ENCODE data around the gene SERAC1.
"Not testable (repeated sequence)": the region's sequence is repeated elsewhere in the genome, so short reads cannot be mapped to it uniquely, and the experiment has no call there.

Gene SERAC1

GRCh38 chr6:158174514-158174913 lies 6.5 kb upstream of the SERAC1 start:
- FAIRE-seq (no peak), DNase-seq (ENCODE audit: low spot score) (peak; percentile 49)

- FAIRE-seq (no peak), DNase-seq (ENCODE audit: low spot score) (no peak)
Observed at GRCh38 chr6:158174024-158174423, 6.0 kb upstream of the SERAC1 start.

GRCh38 chr6:158172001-158172400 lies 3.9 kb upstream of the SERAC1 start:
- FAIRE-seq = no peak
- DNase-seq (ENCODE audit: low spot score) = no peak

- FAIRE-seq (no peak), DNase-seq (ENCODE audit: low spot score) (peak; percentile 47)
Observed at GRCh38 chr6:158170656-158171081, 2.6 kb upstream of the SERAC1 start.

- FAIRE-seq; DNase-seq (ENCODE audit: low spot score): not testable (repeated sequence)
Observed at GRCh38 chr6:158169634-158170033, 1.6 kb upstream of the SERAC1 start.

GRCh38 chr6:158165919-158166416 lies 2.1 kb downstream of the SERAC1 start:
- DNase-seq (ENCODE audit: low spot score) = no peak
- no peak for FAIRE-seq

GRCh38 chr6:158164579-158165170 lies 3.4 kb downstream of the SERAC1 start:
- FAIRE-seq = no peak
- no peak for DNase-seq (ENCODE audit: low spot score)

- DNase-seq (ENCODE audit: low spot score) (no peak), FAIRE-seq (no peak)
Observed at GRCh38 chr6:158161566-158162254, 6.4 kb downstream of the SERAC1 start.

GRCh38 chr6:158160932-158161539 lies 7.0 kb downstream of the SERAC1 start:
- no peak for FAIRE-seq
- DNase-seq (ENCODE audit: low spot score) = no peak

- FAIRE-seq (no peak), DNase-seq (ENCODE audit: low spot score) (no peak)
Observed at GRCh38 chr6:158158748-158159147, 9.3 kb downstream of the SERAC1 start.

GRCh38 chr6:158158123-158158522 lies 9.9 kb downstream of the SERAC1 start:
- FAIRE-seq = no peak
- DNase-seq (ENCODE audit: low spot score) = no peak

GRCh38 chr6:158157064-158157764 lies 10.8 kb downstream of the SERAC1 start:
- DNase-seq (ENCODE audit: low spot score) (no peak), FAIRE-seq (no peak)

GRCh38 chr6:158154816-158155215 lies 13.2 kb downstream of the SERAC1 start:
- FAIRE-seq = no peak
- DNase-seq (ENCODE audit: low spot score) = no peak

GRCh38 chr6:158153576-158153975 lies 14.5 kb downstream of the SERAC1 start:
- no peak for DNase-seq (ENCODE audit: low spot score)
- FAIRE-seq = no peak

- FAIRE-seq (peak; percentile 35), DNase-seq (ENCODE audit: low spot score) (no peak)
Observed at GRCh38 chr6:158152659-158153058, 15.4 kb downstream of the SERAC1 start.

GRCh38 chr6:158152025-158152424 lies 16.0 kb downstream of the SERAC1 start:
- not testable (repeated sequence) for DNase-seq (ENCODE audit: low spot score); FAIRE-seq

- no peak for FAIRE-seq
- DNase-seq (ENCODE audit: low spot score) = no peak
Observed at GRCh38 chr6:158150701-158151100, 17.4 kb downstream of the SERAC1 start.

GRCh38 chr6:158149641-158150040 lies 18.4 kb downstream of the SERAC1 start:
- DNase-seq (ENCODE audit: low spot score) (no peak), FAIRE-seq (no peak)

GRCh38 chr6:158143700-158144099 lies 24.4 kb downstream of the SERAC1 start:
- FAIRE-seq (no peak), DNase-seq (ENCODE audit: low spot score) (no peak)

- DNase-seq (ENCODE audit: low spot score) = no peak
- FAIRE-seq = no peak
Observed at GRCh38 chr6:158142789-158143188, 25.3 kb downstream of the SERAC1 start.

GRCh38 chr6:158131926-158132325 lies 36.1 kb downstream of the SERAC1 start:
- FAIRE-seq (peak; percentile 74), DNase-seq (ENCODE audit: low spot score) (peak; percentile 12)

- DNase-seq (ENCODE audit: low spot score) (no peak), FAIRE-seq (no peak)
Observed at GRCh38 chr6:158125271-158125670, 42.8 kb downstream of the SERAC1 start.

Data from urothelium cell line (cell line).